Raji (cell line): ENCODE measurements around the gene NFASC.

Source experiments
- POLR2A ChIP-seq: IDR thresholded peaks from 2 replicates; pipeline ENCODE4 v1.6.1; 2011; ENCODE audit warnings: low read depth, low read length, control low read depth; ENCODE audit not compliant: insufficient read depth

The NFASC gene

GRCh38 chr1:204973449-204973848 lies 102.8 kb downstream of the NFASC start:
- TF ChIP-seq POLR2A = no peak

- TF ChIP-seq POLR2A = no peak
Observed at GRCh38 chr1:204974327-204974726, 103.7 kb downstream of the NFASC start.

GRCh38 chr1:204975021-204975420 lies 104.4 kb downstream of the NFASC start:
- no peak for TF ChIP-seq POLR2A

GRCh38 chr1:204975568-204976235 lies 105.0 kb downstream of the NFASC start:
- TF ChIP-seq POLR2A = no peak

GRCh38 chr1:204976646-204977045 lies 106.0 kb downstream of the NFASC start:
- no peak for TF ChIP-seq POLR2A

GRCh38 chr1:204977318-204977717 lies 106.7 kb downstream of the NFASC start:
- TF ChIP-seq POLR2A = no peak

GRCh38 chr1:204978782-204979181 lies 108.1 kb downstream of the NFASC start:
- no peak for TF ChIP-seq POLR2A

GRCh38 chr1:204979306-204979705 lies 108.6 kb downstream of the NFASC start:
- TF ChIP-seq POLR2A = no peak

- no peak for TF ChIP-seq POLR2A
Observed at GRCh38 chr1:204979891-204980649, 109.4 kb downstream of the NFASC start.

- no peak for TF ChIP-seq POLR2A
Observed at GRCh38 chr1:204980840-204981405, 110.3 kb downstream of the NFASC start.

GRCh38 chr1:204983136-204983535 lies 112.5 kb downstream of the NFASC start:
- TF ChIP-seq POLR2A = no peak

GRCh38 chr1:204983881-204984280 lies 113.2 kb downstream of the NFASC start:
- TF ChIP-seq POLR2A = no peak

GRCh38 chr1:204984499-204984898 lies 113.8 kb downstream of the NFASC start:
- no peak for TF ChIP-seq POLR2A

GRCh38 chr1:204986181-204986580 lies 115.5 kb downstream of the NFASC start:
- TF ChIP-seq POLR2A = no peak

GRCh38 chr1:204987689-204988088 lies 117.0 kb downstream of the NFASC start:
- TF ChIP-seq POLR2A = no peak

- TF ChIP-seq POLR2A = no peak
Observed at GRCh38 chr1:204988196-204988595, 117.5 kb downstream of the NFASC start.
